ENCODE results near the gene MYO18A.

The MYO18A gene

GRCh38 chr17:29031488-29031887 is 148.7 kb downstream of the MYO18A start:
- no peak for DNase-seq (ENCODE audit: low read depth in 2 of 2)

DNA sequence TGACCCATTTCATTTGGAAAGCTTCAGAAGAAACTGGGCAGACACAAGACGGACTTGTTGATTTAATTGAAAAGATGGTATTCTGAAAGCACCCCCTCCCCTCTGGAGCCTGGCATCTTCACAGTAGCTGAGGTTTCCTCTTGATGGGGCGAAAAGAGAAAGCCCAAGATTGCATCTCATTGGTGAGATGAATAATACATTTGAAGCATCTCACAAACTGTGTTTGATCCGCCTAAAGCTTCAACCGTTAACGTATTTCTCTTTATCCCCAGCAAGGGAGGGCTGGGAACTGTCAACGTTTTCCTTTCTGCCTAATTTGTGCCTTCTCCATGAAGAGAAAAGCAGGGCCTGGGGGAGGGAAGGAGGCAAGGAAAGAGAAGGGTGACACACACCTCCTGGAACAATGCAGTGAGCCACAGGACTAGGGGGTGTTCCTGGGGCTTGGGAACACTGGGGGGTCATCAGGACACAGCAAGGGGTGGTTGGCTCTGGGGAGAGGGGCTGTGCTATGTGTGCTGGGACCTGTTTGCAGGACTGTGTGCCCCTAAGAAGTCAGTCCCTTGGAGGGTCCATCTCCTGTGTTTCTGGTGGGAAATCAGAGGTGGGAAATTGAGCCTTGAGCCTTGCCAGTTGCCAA is 155.8 kb downstream of the MYO18A start:
- no peak for DNase-seq (ENCODE audit: low read depth in 2 of 2)

- no peak for DNase-seq (ENCODE audit: low read depth in 2 of 2)
Measured at GRCh38 chr17:29022074-29022473, 158.1 kb downstream of the MYO18A start.

DNA sequence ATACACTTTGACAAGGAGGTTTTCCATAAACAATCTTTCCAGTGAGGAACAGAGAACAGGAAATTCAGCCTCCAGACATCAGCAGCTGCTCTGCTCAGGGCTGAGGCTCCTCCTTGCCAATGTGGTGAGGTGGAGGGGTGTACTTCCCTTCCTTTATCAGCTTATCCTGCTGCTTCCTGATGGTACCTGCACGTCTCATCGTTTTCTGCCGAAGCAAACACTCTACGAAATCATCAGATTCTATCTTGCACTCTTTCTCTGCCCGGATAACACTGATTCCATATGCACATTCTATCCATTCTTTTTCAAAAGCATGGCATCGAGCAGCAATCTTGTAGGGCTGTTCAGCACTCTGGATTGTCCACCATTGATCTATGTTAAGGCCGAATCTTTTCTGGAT is 159.0 kb downstream of the MYO18A start:
- no peak for DNase-seq (ENCODE audit: low read depth in 2 of 2)
